Gastrocnemius medialis (tissue), 4 donors: ENCODE results near the gene ASTN2.

Experiments
- CTCF ChIP-seq, 5 experiments: fragments of 450-650 bp in 3 of 5; fragments of 200-600 bp in 2 of 5; sonication (generic) in 2 of 5; IDR thresholded peaks in 4 of 5; conservative IDR thresholded peaks in 1 of 5; 1 replicate in 4 of 5; 2 replicates in 1 of 5; pipeline ENCODE4 v1.5.1; 2016 to 2019; ENCODE audit warnings: antibody characterized with exemption in 5 of 5, mild to moderate bottlenecking in 3 of 5, moderate library complexity in 3 of 5
- POLR2A ChIP-seq, 2 donors: fragments of 450-650 bp; IDR thresholded peaks; one replicate each; pipeline ENCODE4 v1.6.1; 2017; ENCODE audit warnings: antibody characterized with exemption in 2 of 2, mild to moderate bottlenecking in 2 of 2, moderate library complexity in 2 of 2

- TF ChIP-seq CTCF (IDR thresholded peaks at IDR 0.05 in 4 of 5, conservative IDR thresholded peaks at IDR 0.05 in 1 of 5): no peak
- no peak for TF ChIP-seq POLR2A (IDR thresholded peaks at IDR 0.05)
Measured at GRCh38 chr9:116933251-116933650, 481.6 kb downstream of the ASTN2 start.
